DMS53 treated with DMSO at 0.1 percent for 48 hours (cell line): ENCODE results near the gene POLR2H.

Source experiments
- DNase-seq: peaks from one replicate; lab custom pipeline; 2025; ENCODE audit not compliant: unreplicated experiment; lab: John Stamatoyannopoulos, UW

The POLR2H gene

GRCh38 chr3:184361532-184361931, at the start of gene POLR2H, which contains the start of gene CLCN2:
TSS of gene POLR2H (plus strand) at chr3:184361710. CDS start at chr3:184363493, 1,783 bp downstream.
TSS of gene CLCN2 (minus strand) at chr3:184361605. CDS start at chr3:184361479, 126 bp downstream.
- DNase-seq, result no peak

GRCh38 chr3:184314363-184314699, 47.2 kb upstream of the POLR2H start, which contains the start of gene EIF4G1:
TSS of gene EIF4G1 (plus strand) at chr3:184314606. CDS start at chr3:184315797, 1,191 bp downstream.
- peak; percentile 71 for DNase-seq

- DNase-seq, result no peak
Measured at GRCh38 chr3:184314700-184315542, 46.6 kb upstream of the POLR2H start.

- no peak for DNase-seq
Measured at GRCh38 chr3:184315543-184315867, 46.0 kb upstream of the POLR2H start.

- no peak for DNase-seq
Measured at GRCh38 chr3:184315871-184316661, 45.4 kb upstream of the POLR2H start.

- DNase-seq, result no peak
Measured at GRCh38 chr3:184316792-184317191, 44.7 kb upstream of the POLR2H start.

- no peak for DNase-seq
Measured at GRCh38 chr3:184317201-184317600, 44.3 kb upstream of the POLR2H start.

GRCh38 chr3:184320104-184320445, 41.4 kb upstream of the POLR2H start:
- DNase-seq, result peak; percentile 40

- no peak for DNase-seq
Measured at GRCh38 chr3:184321666-184322065, 39.8 kb upstream of the POLR2H start.

GRCh38 chr3:184322731-184323487, 38.6 kb upstream of the POLR2H start:
- no peak for DNase-seq

- no peak for DNase-seq
Measured at GRCh38 chr3:184323696-184324095, 37.8 kb upstream of the POLR2H start.

GRCh38 chr3:184325269-184325668, 36.2 kb upstream of the POLR2H start:
- no peak for DNase-seq

GRCh38 chr3:184325715-184326369, 35.7 kb upstream of the POLR2H start:
- no peak for DNase-seq

- DNase-seq, result no peak
Measured at GRCh38 chr3:184327171-184327570, 34.3 kb upstream of the POLR2H start.

GRCh38 chr3:184328516-184328915, 33.0 kb upstream of the POLR2H start:
- no peak for DNase-seq

GRCh38 chr3:184332370-184333090, 29.0 kb upstream of the POLR2H start:
- no peak for DNase-seq

GRCh38 chr3:184333190-184333589, 28.3 kb upstream of the POLR2H start:
- DNase-seq, result no peak

GRCh38 chr3:184333700-184334099, 27.8 kb upstream of the POLR2H start:
- no peak for DNase-seq

- DNase-seq, result no peak
Measured at GRCh38 chr3:184334470-184335158, 26.9 kb upstream of the POLR2H start.

- DNase-seq, result peak; percentile 70
Measured at GRCh38 chr3:184335291-184335660, 26.2 kb upstream of the POLR2H start.
